BJ (cell line): ENCODE data around the gene TOGARAM1. TPM values are rescaled to one million over a fixed set of nuclear protein-coding genes. Genes with fewer than 3 reads are reported as not detected.

Source experiments
- CTCF ChIA-PET: fragments of 350-600 bp; formaldehyde crosslinking; extraction: SDS; loops from one replicate; lab custom pipeline; 2021; ENCODE audit warnings: antibody characterized with exemption, inconsistent platforms; lab: Yijun Ruan, JAX
- POLR2A ChIA-PET: fragments of 300-600 bp; sonication (Branson Sonifier 250); formaldehyde crosslinking; extraction: SDS; loops from one replicate; lab custom pipeline; 2021; ENCODE audit warnings: antibody characterized with exemption; lab: Charles Lee
- DNase-seq: peaks from one replicate; pipeline ENCODE4 v3.0.0-alpha.2; 2011; ENCODE audit warnings: low read depth
- H3K27me3 ChIP-seq: 2 replicates; pipeline ENCODE4 v1.6.0; 2011; ENCODE audit warnings: low read length; ENCODE audit not compliant: control insufficient read depth, insufficient read depth
- H3K36me3 ChIP-seq: 2 replicates; pipeline ENCODE4 v1.5.1; 2011; ENCODE audit warnings: low read length; ENCODE audit not compliant: control insufficient read depth, insufficient read depth
- H3K4me3 ChIP-seq: 2 replicates; pipeline ENCODE4 v1.5.1; 2011; ENCODE audit warnings: low read depth, mild to moderate bottlenecking, control low read depth, low read length
- CTCF ChIP-seq: IDR thresholded peaks from 2 replicates; pipeline ENCODE4 v1.5.1; 2011; ENCODE audit warnings: low read depth, mild to moderate bottlenecking, control low read depth, inconsistent platforms, low read length, moderate library complexity; ENCODE audit not compliant: insufficient read depth
- polyA plus RNA-seq: library from polyadenylated mRNA; depleted of rRNA; stranded (reverse); fragments of >200 nt; gene quantifications from 2 replicates; pipeline ENCODE4 v1.2.3, GENCODE V29; 2011

The TOGARAM1 gene
- polyA plus RNA-seq, 1 experiment: 5.4 TPM

GRCh38 chr14:44966601-44967336 is 4.8 kb downstream of the TOGARAM1 start:
- POLR2A ChIA-PET: no interaction called here
- DNase-seq: no peak

GRCh38 chr14:44968714-44969113 is 6.7 kb downstream of the TOGARAM1 start:
- no peak for TF ChIP-seq CTCF
- POLR2A ChIA-PET: no interaction called here
- DNase-seq: no peak
- no peak overlapping the region for H3K4me3 ChIP-seq
- CTCF ChIA-PET: no interaction called here
- no peaks in the 10 kb centered on the region for H3K27me3 ChIP-seq
- no peaks in the 10 kb centered on the region for H3K36me3 ChIP-seq

More at GRCh38 chr14:44966601-44967336, 4.8 kb downstream of the TOGARAM1 start:
- CTCF ChIA-PET: no interaction called here
- Histone ChIP-seq H3K36me3 (no peaks in the 10 kb centered on the region), H3K27me3 (no peaks in the 10 kb centered on the region), H3K4me3 (no peak overlapping the region)
- no peak for TF ChIP-seq CTCF

- no peak for DNase-seq
- ChIA-PET CTCF (no interaction called here), POLR2A (no interaction called here)
- H3K27me3 ChIP-seq: no peaks in the 10 kb centered on the region
- no peak overlapping the region for H3K4me3 ChIP-seq
- TF ChIP-seq CTCF: no peak
- H3K36me3 ChIP-seq: no peaks in the 10 kb centered on the region
Measured at GRCh38 chr14:44970907-44971306, 8.9 kb downstream of the TOGARAM1 start.

GRCh38 chr14:44971459-44971858 is 9.5 kb downstream of the TOGARAM1 start:
- Histone ChIP-seq H3K4me3 (no peak overlapping the region), H3K36me3 (no peaks in the 10 kb centered on the region), H3K27me3 (no peaks in the 10 kb centered on the region)
- DNase-seq: no peak
- ChIA-PET POLR2A (no interaction called here), CTCF (no interaction called here)
- no peak for TF ChIP-seq CTCF

- DNase-seq: no peak
- ChIA-PET CTCF (interaction anchor here (0.8 to 1.1 kb wide), 5 partner anchors 9 to 91 kb away, joined by 3 to 4 read pairs (median 3); no protein-coding TSS in a partner anchor), POLR2A (no interaction called here)
- no peak overlapping the region for H3K4me3 ChIP-seq
- H3K27me3 ChIP-seq: no peaks in the 10 kb centered on the region
- H3K36me3 ChIP-seq: no peaks in the 10 kb centered on the region
- TF ChIP-seq CTCF: no peak
Measured at GRCh38 chr14:44979273-44979672, 17.3 kb downstream of the TOGARAM1 start.
